ENCODE measurements around the gene WIPF1. TPM values are rescaled to one million over a fixed set of nuclear protein-coding genes. Genes with fewer than 3 reads are reported as not detected.

WIPF1 gene
- total and polyA plus RNA-seq, 2 of the 13 experiments (the other 11 are each of a cell fraction or from before 2014, with no cell fraction given), result 0.01 TPM; not detected in 1

DNA sequence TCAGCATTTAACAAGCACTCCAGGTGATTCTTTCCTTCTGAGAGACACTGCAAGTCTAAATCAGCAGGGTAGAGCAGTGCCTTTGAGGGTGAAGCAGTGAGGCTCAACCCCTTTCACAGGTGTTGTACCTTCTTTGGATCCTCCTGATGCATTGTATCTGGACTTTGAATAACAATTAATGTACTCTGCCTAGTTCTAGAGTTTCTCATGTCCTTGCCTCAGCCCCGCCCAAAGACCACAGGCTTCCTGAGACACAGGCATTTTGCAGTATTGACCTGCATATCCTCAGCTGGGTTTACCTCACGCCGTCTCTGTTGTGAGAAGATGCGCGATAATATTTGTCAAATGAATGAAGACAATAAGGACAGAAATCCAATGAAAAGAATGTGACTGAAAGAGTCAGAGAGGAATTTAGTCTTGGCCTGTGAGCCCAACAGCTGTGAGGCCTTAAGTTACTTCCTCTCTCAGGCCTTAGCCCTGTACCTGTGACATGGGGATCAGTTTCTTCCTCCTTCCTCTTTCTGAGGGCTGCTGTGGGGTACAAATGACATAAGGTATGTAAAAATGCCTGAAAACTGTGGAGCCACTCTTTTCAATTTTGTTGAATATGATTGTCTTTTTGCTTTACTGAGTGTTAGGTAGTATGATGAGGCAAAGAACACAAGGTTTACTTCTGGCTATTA lies 43.7 kb downstream of the WIPF1 start:
- FAIRE-seq, result no peak
- no peak overlapping the region for H2AFZ ChIP-seq (ENCODE audit: low read length)
- CTCF ChIA-PET (ENCODE audit: low intra/inter-chr PET ratio, low total read pairs), result no interaction called here
- POLR2A ChIA-PET, result no interaction called here
- no peaks in the 10 kb centered on the region for H3K36me3 ChIP-seq (replicated peaks in 1 of 2; ENCODE audit: control insufficient read depth in 1 of 2, insufficient read depth in 2 of 2, low read length in 2 of 2)
- H4K20me1 ChIP-seq (ENCODE audit: insufficient read depth, low read length), result no peaks in the 10 kb centered on the region
- H3K79me2 ChIP-seq (ENCODE audit: insufficient read depth, low read length), result no peaks in the 10 kb centered on the region
- DNase-seq (ENCODE audit: low spot score), result no peak
- no peak for ATAC-seq
- H3K4me2 ChIP-seq (ENCODE audit: low read depth, low read length), result no peak overlapping the region
- H3K27me3 ChIP-seq (ENCODE audit: control insufficient read depth in 1 of 2, insufficient read depth in 2 of 2, low read length in 2 of 2), result peaks cover 2 to 5% of the 10 kb centered on the region in 2 experiments; a peak in 2 of 5 replicates
- peaks cover 6% of the 10 kb centered on the region; the same call in 1 of the 2 replicates for H3K9me3 ChIP-seq (ENCODE audit: low read length)
- H3K4me1 ChIP-seq (ENCODE audit: insufficient read depth, low read length), result no peaks in the 10 kb centered on the region
- no peak overlapping the region for H3K4me3 ChIP-seq (replicated peaks in 1 of 3; ENCODE audit: insufficient read depth in 1 of 3, low read depth in 2 of 3, low read length in 3 of 3)
- intact Hi-C loops (cut with micrococcal nuclease; ENCODE audit: unreplicated experiment) (no loop called here), in situ Hi-C loops (cut with HindIII; ENCODE audit: extremely low pct_ligation_motif_present, low pct_unique_long_range_greater_than_20kb) (no loop called here)
- BruUV-seq (replicated peaks), result no TSS peak
- 63% methylated on average over 5 of the region's 5 CpGs for WGBS (ENCODE audit: low lambda C conversion rate)
- H3K9ac ChIP-seq (ENCODE audit: insufficient read depth, low read depth, low read length), result no peak overlapping the region
- no peak overlapping the region for H3K27ac ChIP-seq (ENCODE audit: extremely low read length, insufficient read depth, low read length)
- no peak for TF ChIP-seq MYNN (CRISPR knock-in tag; IDR thresholded peaks at IDR 0.05; ENCODE audit: low read depth)
- TF ChIP-seq ZNF737 (CRISPR knock-in tag; IDR thresholded peaks at IDR 0.05; ENCODE audit: borderline replicate concordance), result no peak
- no peak for TF ChIP-seq NONO (IDR thresholded peaks at IDR 0.05)
- no peak for TF ChIP-seq NONO (CRISPR knock-in tag; conservative IDR thresholded peaks at IDR 0.05)
- no peak for TF ChIP-seq STAT5B (CRISPR knock-in tag; IDR thresholded peaks at IDR 0.05)
- TF ChIP-seq FIP1L1 (IDR thresholded peaks at IDR 0.05; ENCODE audit: borderline replicate concordance, insufficient read depth, low read depth, low read length), result no peak
- TF ChIP-seq, protein P1, sequence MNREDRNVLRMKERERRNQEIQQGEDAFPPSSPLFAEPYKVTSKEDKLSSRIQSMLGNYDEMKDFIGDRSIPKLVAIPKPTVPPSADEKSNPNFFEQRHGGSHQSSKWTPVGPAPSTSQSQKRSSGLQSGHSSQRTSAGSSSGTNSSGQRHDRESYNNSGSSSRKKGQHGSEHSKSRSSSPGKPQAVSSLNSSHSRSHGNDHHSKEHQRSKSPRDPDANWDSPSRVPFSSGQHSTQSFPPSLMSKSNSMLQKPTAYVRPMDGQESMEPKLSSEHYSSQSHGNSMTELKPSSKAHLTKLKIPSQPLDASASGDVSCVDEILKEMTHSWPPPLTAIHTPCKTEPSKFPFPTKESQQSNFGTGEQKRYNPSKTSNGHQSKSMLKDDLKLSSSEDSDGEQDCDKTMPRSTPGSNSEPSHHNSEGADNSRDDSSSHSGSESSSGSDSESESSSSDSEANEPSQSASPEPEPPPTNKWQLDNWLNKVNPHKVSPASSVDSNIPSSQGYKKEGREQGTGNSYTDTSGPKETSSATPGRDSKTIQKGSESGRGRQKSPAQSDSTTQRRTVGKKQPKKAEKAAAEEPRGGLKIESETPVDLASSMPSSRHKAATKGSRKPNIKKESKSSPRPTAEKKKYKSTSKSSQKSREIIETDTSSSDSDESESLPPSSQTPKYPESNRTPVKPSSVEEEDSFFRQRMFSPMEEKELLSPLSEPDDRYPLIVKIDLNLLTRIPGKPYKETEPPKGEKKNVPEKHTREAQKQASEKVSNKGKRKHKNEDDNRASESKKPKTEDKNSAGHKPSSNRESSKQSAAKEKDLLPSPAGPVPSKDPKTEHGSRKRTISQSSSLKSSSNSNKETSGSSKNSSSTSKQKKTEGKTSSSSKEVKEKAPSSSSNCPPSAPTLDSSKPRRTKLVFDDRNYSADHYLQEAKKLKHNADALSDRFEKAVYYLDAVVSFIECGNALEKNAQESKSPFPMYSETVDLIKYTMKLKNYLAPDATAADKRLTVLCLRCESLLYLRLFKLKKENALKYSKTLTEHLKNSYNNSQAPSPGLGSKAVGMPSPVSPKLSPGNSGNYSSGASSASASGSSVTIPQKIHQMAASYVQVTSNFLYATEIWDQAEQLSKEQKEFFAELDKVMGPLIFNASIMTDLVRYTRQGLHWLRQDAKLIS (CRISPR knock-in tag; IDR thresholded peaks at IDR 0.05), result no peak
- no peak for TF ChIP-seq KAT8 (CRISPR knock-in tag; IDR thresholded peaks at IDR 0.05)
- TF ChIP-seq, protein P2, sequence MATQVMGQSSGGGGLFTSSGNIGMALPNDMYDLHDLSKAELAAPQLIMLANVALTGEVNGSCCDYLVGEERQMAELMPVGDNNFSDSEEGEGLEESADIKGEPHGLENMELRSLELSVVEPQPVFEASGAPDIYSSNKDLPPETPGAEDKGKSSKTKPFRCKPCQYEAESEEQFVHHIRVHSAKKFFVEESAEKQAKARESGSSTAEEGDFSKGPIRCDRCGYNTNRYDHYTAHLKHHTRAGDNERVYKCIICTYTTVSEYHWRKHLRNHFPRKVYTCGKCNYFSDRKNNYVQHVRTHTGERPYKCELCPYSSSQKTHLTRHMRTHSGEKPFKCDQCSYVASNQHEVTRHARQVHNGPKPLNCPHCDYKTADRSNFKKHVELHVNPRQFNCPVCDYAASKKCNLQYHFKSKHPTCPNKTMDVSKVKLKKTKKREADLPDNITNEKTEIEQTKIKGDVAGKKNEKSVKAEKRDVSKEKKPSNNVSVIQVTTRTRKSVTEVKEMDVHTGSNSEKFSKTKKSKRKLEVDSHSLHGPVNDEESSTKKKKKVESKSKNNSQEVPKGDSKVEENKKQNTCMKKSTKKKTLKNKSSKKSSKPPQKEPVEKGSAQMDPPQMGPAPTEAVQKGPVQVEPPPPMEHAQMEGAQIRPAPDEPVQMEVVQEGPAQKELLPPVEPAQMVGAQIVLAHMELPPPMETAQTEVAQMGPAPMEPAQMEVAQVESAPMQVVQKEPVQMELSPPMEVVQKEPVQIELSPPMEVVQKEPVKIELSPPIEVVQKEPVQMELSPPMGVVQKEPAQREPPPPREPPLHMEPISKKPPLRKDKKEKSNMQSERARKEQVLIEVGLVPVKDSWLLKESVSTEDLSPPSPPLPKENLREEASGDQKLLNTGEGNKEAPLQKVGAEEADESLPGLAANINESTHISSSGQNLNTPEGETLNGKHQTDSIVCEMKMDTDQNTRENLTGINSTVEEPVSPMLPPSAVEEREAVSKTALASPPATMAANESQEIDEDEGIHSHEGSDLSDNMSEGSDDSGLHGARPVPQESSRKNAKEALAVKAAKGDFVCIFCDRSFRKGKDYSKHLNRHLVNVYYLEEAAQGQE (IDR thresholded peaks at IDR 0.05; ENCODE audit: borderline replicate concordance in 1 of 2, low read depth in 1 of 2, low read length in 2 of 2), result no peak
- TF ChIP-seq, protein P3, sequence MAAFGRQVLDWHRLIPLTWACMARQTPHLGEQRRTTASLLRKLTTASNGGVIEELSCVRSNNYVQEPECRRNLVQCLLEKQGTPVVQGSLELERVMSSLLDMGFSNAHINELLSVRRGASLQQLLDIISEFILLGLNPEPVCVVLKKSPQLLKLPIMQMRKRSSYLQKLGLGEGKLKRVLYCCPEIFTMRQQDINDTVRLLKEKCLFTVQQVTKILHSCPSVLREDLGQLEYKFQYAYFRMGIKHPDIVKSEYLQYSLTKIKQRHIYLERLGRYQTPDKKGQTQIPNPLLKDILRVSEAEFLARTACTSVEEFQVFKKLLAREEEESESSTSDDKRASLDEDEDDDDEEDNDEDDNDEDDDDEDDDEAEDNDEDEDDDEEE (CRISPR knock-in tag; IDR thresholded peaks at IDR 0.05), result no peak
- TF ChIP-seq SOX13 (IDR thresholded peaks at IDR 0.05), result no peak
- TF ChIP-seq SOX13 (CRISPR knock-in tag; conservative IDR thresholded peaks at IDR 0.05 in 1 of 2, IDR thresholded peaks at IDR 0.05 in 1 of 2), result no peak
- TF ChIP-seq, protein P4, sequence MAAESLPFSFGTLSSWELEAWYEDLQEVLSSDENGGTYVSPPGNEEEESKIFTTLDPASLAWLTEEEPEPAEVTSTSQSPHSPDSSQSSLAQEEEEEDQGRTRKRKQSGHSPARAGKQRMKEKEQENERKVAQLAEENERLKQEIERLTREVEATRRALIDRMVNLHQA (CRISPR knock-in tag; IDR thresholded peaks at IDR 0.05), result no peak
